Vagina (tissue), 2 donors: ENCODE results near the gene FOXD1. TPM values are rescaled to one million over a fixed set of nuclear protein-coding genes. Genes with fewer than 3 reads are reported as not detected.
"Not testable (repeated sequence)": the region's sequence is repeated elsewhere in the genome, so short reads cannot be mapped to it uniquely, and the experiment has no call there.

Experiments used
- DNase-seq, 2 donors: peaks; one replicate each; pipeline ENCODE4 v3.0.0-alpha.2; 2017; ENCODE audit errors: extremely low spot score in 2 of 2
- H3K27ac ChIP-seq: fragments of 200-600 bp; sonication (generic); one replicate; pipeline ENCODE4 v1.5.1; 2019
- H3K27me3 ChIP-seq: fragments of 200-600 bp; sonication (generic); one replicate; pipeline ENCODE4 v1.5.1; 2019
- H3K36me3 ChIP-seq, 2 donors: fragments of 200-600 bp; sonication (generic); one replicate each; pipeline ENCODE4 v1.5.1; 2017 to 2019
- H3K4me1 ChIP-seq: fragments of 200-600 bp; sonication (generic); one replicate; pipeline ENCODE4 v1.5.1; 2019
- H3K4me3 ChIP-seq, 2 donors: fragments of 200-600 bp; sonication (generic); 1 replicate in 1 of 2; 2 replicates in 1 of 2; pipeline ENCODE4 v1.5.1; 2016 to 2019
- H3K9me3 ChIP-seq: fragments of 200-600 bp; sonication (generic); one replicate; pipeline ENCODE4 v1.5.1; 2019
- CTCF ChIP-seq, 3 experiments: fragments of 450-650 bp in 2 of 3; fragments of 200-600 bp in 1 of 3; sonication (generic) in 1 of 3; IDR thresholded peaks; one replicate each; pipeline ENCODE4 v1.5.1; 2017 to 2019; ENCODE audit warnings: antibody characterized with exemption in 3 of 3, mild to moderate bottlenecking in 2 of 3, moderate library complexity in 2 of 3
- POLR2A ChIP-seq, 2 donors: fragments of 450-650 bp; IDR thresholded peaks; one replicate each; pipeline ENCODE4 v1.6.1; 2017; ENCODE audit warnings: antibody characterized with exemption in 2 of 2, mild to moderate bottlenecking in 2 of 2, moderate library complexity in 2 of 2
- POLR2AphosphoS5 ChIP-seq, 2 donors: sonication (generic); formaldehyde crosslinking; IDR thresholded peaks; one replicate each; pipeline ENCODE4 v1.9.0; 2017; ENCODE audit warnings: antibody characterized with exemption in 2 of 2, mild to moderate bottlenecking in 2 of 2, low read depth in 1 of 2; ENCODE audit not compliant: insufficient read depth in 1 of 2
- intact Hi-C: fragments of 100-400 bp; cut with DNase I; formaldehyde crosslinking; loops from one replicate; pipeline ENCODE4 v1.15.1; 2023
- total RNA-seq: library from RNA; depleted of rRNA; stranded (reverse); fragments of >200 nt; gene quantifications from one replicate; pipeline ENCODE4 v1.2.3, GENCODE V29; 2016

FOXD1 gene
- total RNA-seq, 1 donor from 2014 or later: not detected

GRCh38 chr5:73480500-73480899 is 31.9 kb upstream of the FOXD1 start:
- H3K36me3 ChIP-seq: no peaks in the 10 kb centered on the region
- no peak for DNase-seq
- intact Hi-C loops: no loop called here
- H3K9me3 ChIP-seq: no peaks in the 10 kb centered on the region
- TF ChIP-seq POLR2AphosphoS5 (IDR thresholded peaks at IDR 0.05; ENCODE audit: insufficient read depth in 1 of 2, low read depth in 1 of 2) (no peak), CTCF (IDR thresholded peaks at IDR 0.05) (no peak), POLR2A (IDR thresholded peaks at IDR 0.05) (no peak)
- H3K27ac ChIP-seq: no peak overlapping the region
- H3K27me3 ChIP-seq: no peaks in the 10 kb centered on the region
- H3K4me3 ChIP-seq: no peak overlapping the region
- H3K4me1 ChIP-seq: no peaks in the 10 kb centered on the region

GRCh38 chr5:73472116-73472515 is 23.5 kb upstream of the FOXD1 start:
- no peak overlapping the region for H3K4me3 ChIP-seq

GRCh38 chr5:73471654-73472053 is 23.1 kb upstream of the FOXD1 start:
- DNase-seq: no peak
- intact Hi-C loops: no loop called here
- H3K36me3 ChIP-seq: no peaks in the 10 kb centered on the region
- H3K27ac ChIP-seq: no peak overlapping the region
- no peaks in the 10 kb centered on the region for H3K9me3 ChIP-seq
- no peaks in the 10 kb centered on the region for H3K27me3 ChIP-seq
- no peak for TF ChIP-seq POLR2AphosphoS5 (IDR thresholded peaks at IDR 0.05; ENCODE audit: insufficient read depth in 1 of 2, low read depth in 1 of 2)
- no peak for TF ChIP-seq CTCF (IDR thresholded peaks at IDR 0.05)
- no peak for TF ChIP-seq POLR2A (IDR thresholded peaks at IDR 0.05)
- H3K4me3 ChIP-seq: no peak overlapping the region
- H3K4me1 ChIP-seq: no peaks in the 10 kb centered on the region

More at GRCh38 chr5:73472116-73472515, 23.5 kb upstream of the FOXD1 start:
- Histone ChIP-seq H3K27me3 (no peaks in the 10 kb centered on the region), H3K9me3 (no peaks in the 10 kb centered on the region), H3K4me1 (no peaks in the 10 kb centered on the region), H3K27ac (no peak overlapping the region), H3K36me3 (no peaks in the 10 kb centered on the region)
- DNase-seq: no peak
- TF ChIP-seq POLR2A (IDR thresholded peaks at IDR 0.05) (no peak), CTCF (IDR thresholded peaks at IDR 0.05) (no peak), POLR2AphosphoS5 (IDR thresholded peaks at IDR 0.05; ENCODE audit: insufficient read depth in 1 of 2, low read depth in 1 of 2) (no peak)
- intact Hi-C loops: no loop called here

- Histone ChIP-seq H3K27ac (no peak overlapping the region), H3K27me3 (no peaks in the 10 kb centered on the region), H3K4me3 (no peak overlapping the region), H3K9me3 (no peaks in the 10 kb centered on the region), H3K36me3 (no peaks in the 10 kb centered on the region), H3K4me1 (no peaks in the 10 kb centered on the region)
- TF ChIP-seq CTCF (IDR thresholded peaks at IDR 0.05): no peak
- TF ChIP-seq POLR2A (IDR thresholded peaks at IDR 0.05): no peak
- no peak for TF ChIP-seq POLR2AphosphoS5 (IDR thresholded peaks at IDR 0.05; ENCODE audit: insufficient read depth in 1 of 2, low read depth in 1 of 2)
- intact Hi-C loops: no loop called here
- DNase-seq: no peak
These were observed 21.3 kb upstream of the FOXD1 start for GRCh38 chr5:73469878-73470277.

GRCh38 chr5:73468638-73469037 is 20.1 kb upstream of the FOXD1 start:
- H3K27me3 ChIP-seq, DNase-seq, H3K4me1 ChIP-seq, H3K4me3 ChIP-seq, H3K9me3 ChIP-seq, intact Hi-C loops, H3K27ac ChIP-seq, H3K36me3 ChIP-seq: not testable (repeated sequence)
